KBM-7 (cell line): ENCODE data around the gene PCNP.
A peak's percentile ranks its signal among the peaks of the same experiment; 100 is the strongest.
"Not testable (repeated sequence)": the region's sequence is repeated elsewhere in the genome, so short reads cannot be mapped to it uniquely, and the experiment has no call there.

Experiments
- DNase-seq: peaks from one replicate; pipeline ENCODE4 v3.0.0-alpha.2; 2015
- in situ Hi-C: fragments of 300-500 bp; cut with MboI; formaldehyde crosslinking; loops from 2 replicates; pipeline ENCODE4 v1.14.3; 2020; ENCODE audit warnings: low sequenced_read_pairs, low pct_unique_long_range_greater_than_20kb, mixed read lengths

The PCNP gene

GRCh38 chr3:101625879-101626278 is 51.9 kb downstream of the PCNP start:
- in situ Hi-C loops: no loop called here
- no peak for DNase-seq

GRCh38 chr3:101629219-101629618 is 55.2 kb downstream of the PCNP start:
- in situ Hi-C loops: no loop called here
- DNase-seq: no peak

GRCh38 chr3:101631098-101631796 is 57.3 kb downstream of the PCNP start:
- in situ Hi-C loops: no loop called here
- no peak for DNase-seq

- DNase-seq, in situ Hi-C loops: not testable (repeated sequence)
These were observed 58.0 kb downstream of the PCNP start for GRCh38 chr3:101631959-101632358.

GRCh38 chr3:101632586-101632985 is 58.6 kb downstream of the PCNP start:
- DNase-seq: no peak
- in situ Hi-C loops: no loop called here

- in situ Hi-C loops: no loop called here
- no peak for DNase-seq
These were observed 59.2 kb downstream of the PCNP start for GRCh38 chr3:101633186-101633585.

GRCh38 chr3:101634591-101635196 is 60.7 kb downstream of the PCNP start:
- DNase-seq: no peak
- in situ Hi-C loops: no loop called here

- in situ Hi-C loops: no loop called here
These were observed 61.4 kb downstream of the PCNP start for GRCh38 chr3:101635345-101635744.

GRCh38 chr3:101635954-101636798 is 62.2 kb downstream of the PCNP start:
- in situ Hi-C loops: no loop called here

More at GRCh38 chr3:101635345-101635744, 61.4 kb downstream of the PCNP start:
- DNase-seq: no peak

GRCh38 chr3:101637451-101637850 is 63.5 kb downstream of the PCNP start:
- in situ Hi-C loops: no loop called here

More at GRCh38 chr3:101635954-101636798, 62.2 kb downstream of the PCNP start:
- DNase-seq: peak; percentile 77

GRCh38 chr3:101638261-101638745 is 64.3 kb downstream of the PCNP start:
- in situ Hi-C loops: no loop called here
- DNase-seq: no peak

More at GRCh38 chr3:101637451-101637850, 63.5 kb downstream of the PCNP start:
- no peak for DNase-seq

GRCh38 chr3:101639280-101639963 is 65.4 kb downstream of the PCNP start:
- in situ Hi-C loops: no loop called here
- no peak for DNase-seq

GRCh38 chr3:101640256-101640655 is 66.3 kb downstream of the PCNP start:
- in situ Hi-C loops: no loop called here
- DNase-seq: no peak

GRCh38 chr3:101641397-101642115 is 67.6 kb downstream of the PCNP start:
- DNase-seq, in situ Hi-C loops: not testable (repeated sequence)

GRCh38 chr3:101642441-101642840 is 68.5 kb downstream of the PCNP start:
- DNase-seq: peak; percentile 68
- in situ Hi-C loops: no loop called here

GRCh38 chr3:101643009-101643844 is 69.2 kb downstream of the PCNP start:
- in situ Hi-C loops: no loop called here
- no peak for DNase-seq
